Lung (tissue), 12 donors: ENCODE data around the gene RTEL1. TPM values are rescaled to one million over a fixed set of nuclear protein-coding genes. Genes with fewer than 3 reads are reported as not detected.

Source experiments
- ATAC-seq: fragments of 200-7000 bp; cut with Tn5 transposase; one replicate; pipeline ENCODE4 v1.9.1; 2020; ENCODE audit warnings: moderate number of reproducible peaks; ENCODE audit not compliant: insufficient read depth, low FRiP score
- DNase-seq, 3 donors: peaks; one replicate each; pipeline ENCODE4 v3.0.0-alpha.2; 2013 to 2017
- H3K27ac ChIP-seq, 2 donors: one replicate each; pipeline ENCODE4 v1.5.1; 2013; ENCODE audit warnings: mild to moderate bottlenecking in 2 of 2, moderate library complexity in 2 of 2, control low read depth in 1 of 2, inconsistent platforms in 1 of 2, low read depth in 1 of 2, low read length in 1 of 2
- H3K27me3 ChIP-seq, 3 donors: one replicate each; pipeline ENCODE4 v1.5.1; 2013; ENCODE audit warnings: low read length in 2 of 3; ENCODE audit not compliant: control insufficient read depth in 3 of 3, insufficient read depth in 3 of 3
- H3K36me3 ChIP-seq, 4 donors: one replicate each; pipeline ENCODE4 v1.5.1; 2013; ENCODE audit warnings: low read length in 4 of 4, mild to moderate bottlenecking in 1 of 4, moderate library complexity in 1 of 4; ENCODE audit not compliant: control insufficient read depth in 4 of 4, insufficient read depth in 4 of 4
- H3K4me1 ChIP-seq, 5 donors: one replicate each; pipeline ENCODE4 v1.5.1; 2013; ENCODE audit warnings: low read length in 5 of 5, mild to moderate bottlenecking in 2 of 5, moderate library complexity in 1 of 5; ENCODE audit not compliant: control insufficient read depth in 5 of 5, insufficient read depth in 5 of 5
- H3K4me3 ChIP-seq: one replicate; pipeline ENCODE4 v1.5.1; 2013; ENCODE audit warnings: mild to moderate bottlenecking, control low read depth, moderate library complexity
- H3K9ac ChIP-seq, 2 donors: one replicate each; pipeline ENCODE4 v1.5.1; 2013; ENCODE audit warnings: low read length in 2 of 2, control low read depth in 1 of 2; ENCODE audit not compliant: insufficient read depth in 1 of 2
- H3K9me3 ChIP-seq, 4 donors: one replicate each; pipeline ENCODE4 v1.5.1; 2013; ENCODE audit warnings: low read length in 3 of 4, mild to moderate bottlenecking in 1 of 4, moderate library complexity in 1 of 4; ENCODE audit not compliant: control insufficient read depth in 4 of 4, insufficient read depth in 3 of 4
- CTCF ChIP-seq: IDR thresholded peaks from 2 replicates; pipeline ENCODE4 v1.5.1; 2012; ENCODE audit warnings: mild to moderate bottlenecking; ENCODE audit errors: control extremely low read depth, extremely low read depth
- WGBS, 2 donors: extraction: QIAGEN DNeasy Blood & Tissue Kit; methylation state at CpG; one replicate each; pipeline ENCODE4 v1.1.7; 2013; 5-methylcytosine and 5-hydroxymethylcytosine counted together
- polyA plus RNA-seq, 2 donors: library from polyadenylated mRNA; stranded (reverse); fragments of 200-250 nt; gene quantifications; one replicate each; pipeline ENCODE4 v1.2.1, GENCODE V29; 2013
- total RNA-seq, 2 donors: library from RNA; depleted of rRNA in 1 of 2; stranded (reverse); fragments of >200 nt in 1 of 2; gene quantifications; one replicate each; pipeline ENCODE4 v1.2.1, GENCODE V29; 2014 to 2021
- donor health status: control.
- donor health status: control.
- donor health status: Bipolar disorder and iron deficiency.
- donor health status: healthy.
- donor health status: DM: yes; HTN: yes; CAD: no.

The RTEL1 gene
- total and polyA plus RNA-seq, 4 donors: 12.4 to 45.8 (median 17.7) TPM

- Histone ChIP-seq H3K27ac (no peak overlapping the region), H3K9me3 (no peaks in the 10 kb centered on the region), H3K4me1 (peaks cover 0 to 22% (median 7%) of the 10 kb centered on the region in 5 donors), H3K4me3 (no peak overlapping the region), H3K36me3 (peaks cover 0 to 39% (median 15%) of the 10 kb centered on the region in 4 donors), H3K27me3 (no peaks in the 10 kb centered on the region), H3K9ac (no peak overlapping the region)
- no peak for ATAC-seq
- TF ChIP-seq CTCF: no peak
- 33 to 51% methylated on average over 23 to 30 of the region's 30 CpGs for WGBS, 2 donors
- DNase-seq: no peak
Observed at GRCh38 chr20:63736893-63737694, 79.0 kb downstream of the RTEL1 start.

GRCh38 chr20:63737695-63737944 lies 79.5 kb downstream of the RTEL1 start:
- ATAC-seq: no peak

GRCh38 chr20:63737945-63738686 lies 80.0 kb downstream of the RTEL1 start:
- no peak for TF ChIP-seq CTCF
- no peak for ATAC-seq
- H3K9ac ChIP-seq: no peak overlapping the region
- peaks cover 0 to 48% (median 13%) of the 10 kb centered on the region in 4 donors for H3K36me3 ChIP-seq
- H3K4me3 ChIP-seq: no peak overlapping the region
- no peaks in the 10 kb centered on the region for H3K27me3 ChIP-seq
- no peaks in the 10 kb centered on the region for H3K9me3 ChIP-seq
- peaks cover 0 to 22% (median 7%) of the 10 kb centered on the region in 5 donors for H3K4me1 ChIP-seq
- 18 to 28% methylated on average over 39 to 43 of the region's 43 CpGs for WGBS, 2 donors
- no peak overlapping the region for H3K27ac ChIP-seq
- no peak for DNase-seq

More at GRCh38 chr20:63737695-63737944, 79.5 kb downstream of the RTEL1 start:
- WGBS, 2 donors: 0 to 15% methylated on average over 8 to 26 of the region's 26 CpGs
- TF ChIP-seq CTCF: no peak
- DNase-seq: no peak
- H3K9me3 ChIP-seq: no peaks in the 10 kb centered on the region
- H3K9ac ChIP-seq: no peak overlapping the region
- no peaks in the 10 kb centered on the region for H3K27me3 ChIP-seq
- peaks cover 0 to 22% (median 7%) of the 10 kb centered on the region in 5 donors for H3K4me1 ChIP-seq
- H3K36me3 ChIP-seq: peaks cover 0 to 44% (median 14%) of the 10 kb centered on the region in 4 donors
- H3K4me3 ChIP-seq: no peak overlapping the region
- H3K27ac ChIP-seq: no peak overlapping the region
